ENCODE results near the gene MINDY4. TPM values are rescaled to one million over a fixed set of nuclear protein-coding genes. Genes with fewer than 3 reads are reported as not detected.

The MINDY4 gene
- total RNA-seq, 1 experiment from 2014 or later = 2.1 TPM

GRCh38 chr7:30901856-30902255, 130.6 kb downstream of the MINDY4 start:
- Mint-ChIP-seq H3K27ac (ENCODE audit: unreplicated experiment) (no peak overlapping the region), H3K27me3 (ENCODE audit: insufficient read depth, unreplicated experiment) (no peaks in the 10 kb centered on the region), H3K36me3 (ENCODE audit: insufficient read depth, unreplicated experiment) (no peaks in the 10 kb centered on the region), H3K4me1 (ENCODE audit: low read depth, unreplicated experiment) (peaks cover 16% of the 10 kb centered on the region), H3K9me3 (ENCODE audit: unreplicated experiment) (no peaks in the 10 kb centered on the region), H3K4me3 (ENCODE audit: unreplicated experiment) (no peak overlapping the region)
- peaks cover 8% of the 10 kb centered on the region for H3K4me1 ChIP-seq
- intact Hi-C loops (cut with micrococcal nuclease; ENCODE audit: unreplicated experiment) = no loop called here
- ChIA-PET POLR2A (no interaction called here), CTCF (no interaction called here)
- no peaks in the 10 kb centered on the region for H3K27me3 ChIP-seq (replicated peaks; ENCODE audit: control insufficient read depth, insufficient read depth, low read length)
- no peaks in the 10 kb centered on the region for H3K36me3 ChIP-seq (ENCODE audit: control insufficient read depth, insufficient read depth, low read length)
- TF ChIP-seq, protein P1, sequence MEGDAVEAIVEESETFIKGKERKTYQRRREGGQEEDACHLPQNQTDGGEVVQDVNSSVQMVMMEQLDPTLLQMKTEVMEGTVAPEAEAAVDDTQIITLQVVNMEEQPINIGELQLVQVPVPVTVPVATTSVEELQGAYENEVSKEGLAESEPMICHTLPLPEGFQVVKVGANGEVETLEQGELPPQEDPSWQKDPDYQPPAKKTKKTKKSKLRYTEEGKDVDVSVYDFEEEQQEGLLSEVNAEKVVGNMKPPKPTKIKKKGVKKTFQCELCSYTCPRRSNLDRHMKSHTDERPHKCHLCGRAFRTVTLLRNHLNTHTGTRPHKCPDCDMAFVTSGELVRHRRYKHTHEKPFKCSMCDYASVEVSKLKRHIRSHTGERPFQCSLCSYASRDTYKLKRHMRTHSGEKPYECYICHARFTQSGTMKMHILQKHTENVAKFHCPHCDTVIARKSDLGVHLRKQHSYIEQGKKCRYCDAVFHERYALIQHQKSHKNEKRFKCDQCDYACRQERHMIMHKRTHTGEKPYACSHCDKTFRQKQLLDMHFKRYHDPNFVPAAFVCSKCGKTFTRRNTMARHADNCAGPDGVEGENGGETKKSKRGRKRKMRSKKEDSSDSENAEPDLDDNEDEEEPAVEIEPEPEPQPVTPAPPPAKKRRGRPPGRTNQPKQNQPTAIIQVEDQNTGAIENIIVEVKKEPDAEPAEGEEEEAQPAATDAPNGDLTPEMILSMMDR (IDR thresholded peaks at IDR 0.05; ENCODE audit: insufficient read depth in 1 of 2, low read depth in 1 of 2, low read length in 1 of 2, severe bottlenecking in 1 of 2, unreplicated experiment in 1 of 2) = no peak
- no peaks in the 10 kb centered on the region for H3K9me3 ChIP-seq
- no peak overlapping the region for H3K4me3 ChIP-seq (ENCODE audit: low read depth, low read length)
- DNase-seq = no peak
- no TSS peak for BruUV-seq (replicated peaks)

DNA sequence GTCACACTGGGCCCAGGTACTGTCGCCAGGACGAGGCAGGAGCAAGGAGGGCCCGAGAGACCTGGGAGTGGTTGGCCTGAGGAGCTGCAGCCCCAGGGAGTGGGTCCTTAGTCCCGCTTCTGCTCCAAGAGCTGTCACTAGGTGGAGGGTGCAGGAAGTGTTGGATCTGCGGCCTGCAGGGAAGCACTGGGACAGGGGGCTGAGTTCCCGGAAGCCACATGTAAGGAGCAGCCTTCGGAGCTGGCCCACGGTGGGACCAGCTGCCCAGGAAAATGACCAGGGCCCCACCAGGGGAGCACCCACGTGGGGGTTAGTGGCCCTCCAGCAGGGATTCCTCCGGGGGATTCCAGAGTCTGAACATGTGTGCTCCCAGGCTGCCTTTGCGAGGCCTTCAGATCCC, 131.2 kb downstream of the MINDY4 start:
- Mint-ChIP-seq H3K4me3 (ENCODE audit: unreplicated experiment) (no peak overlapping the region), H3K4me1 (ENCODE audit: low read depth, unreplicated experiment) (peaks cover 12% of the 10 kb centered on the region), H3K27ac (ENCODE audit: unreplicated experiment) (no peak overlapping the region), H3K36me3 (ENCODE audit: insufficient read depth, unreplicated experiment) (no peaks in the 10 kb centered on the region), H3K9me3 (ENCODE audit: unreplicated experiment) (no peaks in the 10 kb centered on the region), H3K27me3 (ENCODE audit: insufficient read depth, unreplicated experiment) (no peaks in the 10 kb centered on the region)
- Histone ChIP-seq H3K9me3 (no peaks in the 10 kb centered on the region), H3K4me1 (peaks cover 2% of the 10 kb centered on the region), H3K27me3 (replicated peaks; ENCODE audit: control insufficient read depth, insufficient read depth, low read length) (no peaks in the 10 kb centered on the region), H3K4me3 (ENCODE audit: low read depth, low read length) (no peak overlapping the region), H3K36me3 (ENCODE audit: control insufficient read depth, insufficient read depth, low read length) (no peaks in the 10 kb centered on the region)
- CTCF ChIA-PET = no interaction called here
- no TSS peak for BruUV-seq (replicated peaks)
- intact Hi-C loops (cut with micrococcal nuclease; ENCODE audit: unreplicated experiment) = no loop called here
- no peak for DNase-seq
- TF ChIP-seq, protein P1 (IDR thresholded peaks at IDR 0.05; ENCODE audit: insufficient read depth in 1 of 2, low read depth in 1 of 2, low read length in 1 of 2, severe bottlenecking in 1 of 2, unreplicated experiment in 1 of 2) = no peak
- POLR2A ChIA-PET = no interaction called here

DNA sequence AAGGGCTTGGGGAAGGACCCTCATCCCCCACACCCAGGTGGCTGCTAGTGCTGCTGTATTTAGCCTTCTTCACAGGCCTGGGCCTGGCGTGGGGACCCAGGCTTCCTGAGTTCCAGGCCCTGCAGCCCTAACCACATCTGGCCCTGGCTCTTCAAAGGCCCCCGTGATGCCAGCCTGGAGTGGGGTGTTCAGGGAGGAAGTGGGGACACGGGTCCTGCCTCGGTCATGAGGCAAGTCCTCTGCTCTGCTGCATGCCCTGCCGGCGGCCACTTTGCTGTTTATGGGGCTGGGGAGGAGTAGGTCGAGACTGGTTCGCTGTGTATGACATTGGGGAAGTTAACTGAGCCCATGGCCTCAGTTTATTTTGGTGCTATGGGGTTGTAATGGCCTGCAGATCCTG, 131.9 kb downstream of the MINDY4 start:
- no peak for DNase-seq
- BruUV-seq (replicated peaks) = no TSS peak
- POLR2A ChIA-PET = no interaction called here
- Histone ChIP-seq H3K27me3 (replicated peaks; ENCODE audit: control insufficient read depth, insufficient read depth, low read length) (no peaks in the 10 kb centered on the region), H3K4me3 (ENCODE audit: low read depth, low read length) (no peak overlapping the region), H3K36me3 (ENCODE audit: control insufficient read depth, insufficient read depth, low read length) (no peaks in the 10 kb centered on the region), H3K4me1 (no peaks in the 10 kb centered on the region), H3K9me3 (no peaks in the 10 kb centered on the region)
- peaks cover 5% of the 10 kb centered on the region for H3K4me1 Mint-ChIP-seq (ENCODE audit: low read depth, unreplicated experiment)
- TF ChIP-seq, protein P1 (IDR thresholded peaks at IDR 0.05; ENCODE audit: insufficient read depth in 1 of 2, low read depth in 1 of 2, low read length in 1 of 2, severe bottlenecking in 1 of 2, unreplicated experiment in 1 of 2) = no peak
- no peaks in the 10 kb centered on the region for H3K36me3 Mint-ChIP-seq (ENCODE audit: insufficient read depth, unreplicated experiment)
- H3K27ac Mint-ChIP-seq (ENCODE audit: unreplicated experiment) = no peak overlapping the region
- H3K9me3 Mint-ChIP-seq (ENCODE audit: unreplicated experiment) = no peaks in the 10 kb centered on the region
- no peak overlapping the region for H3K4me3 Mint-ChIP-seq (ENCODE audit: unreplicated experiment)
- no peaks in the 10 kb centered on the region for H3K27me3 Mint-ChIP-seq (ENCODE audit: insufficient read depth, unreplicated experiment)
- CTCF ChIA-PET = no interaction called here
- intact Hi-C loops (cut with micrococcal nuclease; ENCODE audit: unreplicated experiment) = no loop called here
